Sigmoid colon (tissue), 4 donors: ENCODE measurements around the gene CTAGE8.

ENCODE experiments used
- CTCF ChIP-seq, 4 experiments: fragments of 450-650 bp in 3 of 4; fragments of 200-600 bp in 1 of 4; IDR thresholded peaks; one replicate each; pipeline ENCODE4 v1.5.1; 2016 to 2019; ENCODE audit warnings: antibody characterized with exemption in 4 of 4, mild to moderate bottlenecking in 3 of 4, moderate library complexity in 2 of 4
- EP300 ChIP-seq, 4 donors: sonication (generic); formaldehyde crosslinking; IDR thresholded peaks; one replicate each; pipeline ENCODE4 v1.6.1; 2017; ENCODE audit warnings: antibody characterized with exemption in 4 of 4
- POLR2A ChIP-seq, 2 donors: fragments of 450-650 bp; IDR thresholded peaks; one replicate each; pipeline ENCODE4 v1.6.1; 2016; ENCODE audit warnings: antibody characterized with exemption in 2 of 2, mild to moderate bottlenecking in 2 of 2, moderate library complexity in 2 of 2

- TF ChIP-seq CTCF (IDR thresholded peaks at IDR 0.05): no peak
- no peak for TF ChIP-seq POLR2A (IDR thresholded peaks at IDR 0.05)
- no peak for TF ChIP-seq EP300 (IDR thresholded peaks at IDR 0.05)
Observed at GRCh38 chr7:144255471-144255897, 13.6 kb downstream of the CTAGE8 start.
